Smooth muscle cell (in vitro differentiated cells): ENCODE results near the gene MGST2. TPM values are rescaled to one million over a fixed set of nuclear protein-coding genes. Genes with fewer than 3 reads are reported as not detected.

Experiments
- DNase-seq: peaks from one replicate; lab custom pipeline; 2025; ENCODE audit not compliant: unreplicated experiment; lab: John Stamatoyannopoulos, UW
- H2AFZ ChIP-seq: fragments of 200-600 bp; sonication (generic); 2 replicates; pipeline ENCODE4 v1.6.0; 2016; ENCODE audit warnings: antibody characterized with exemption, low read depth, mild to moderate bottlenecking
- H3F3A ChIP-seq: fragments of 200-600 bp; sonication (generic); 2 replicates; pipeline ENCODE4 v1.6.0; 2017; ENCODE audit warnings: antibody characterized with exemption, low read depth
- H3K27ac ChIP-seq: fragments of 200-600 bp; sonication (generic); 2 replicates; pipeline ENCODE4 v1.5.1; 2016; ENCODE audit warnings: low read depth, mild to moderate bottlenecking
- H3K27me3 ChIP-seq: fragments of 200-600 bp; sonication (generic); 2 replicates; pipeline ENCODE4 v1.6.1; 2016; ENCODE audit warnings: low read depth, mild to moderate bottlenecking
- H3K36me3 ChIP-seq: fragments of 200-600 bp; sonication (generic); 2 replicates; pipeline ENCODE4 v1.5.1; 2016; ENCODE audit warnings: low read depth
- H3K4me1 ChIP-seq: fragments of 200-600 bp; sonication (generic); 2 replicates; pipeline ENCODE4 v1.5.1; 2016; ENCODE audit warnings: low read depth
- H3K4me2 ChIP-seq: fragments of 200-600 bp; sonication (generic); 2 replicates; pipeline ENCODE4 v1.6.0; 2016; ENCODE audit warnings: mild to moderate bottlenecking
- H3K4me3 ChIP-seq: fragments of 200-600 bp; sonication (generic); 2 replicates; pipeline ENCODE4 v1.5.1; 2016; ENCODE audit warnings: mild to moderate bottlenecking
- H3K79me2 ChIP-seq: fragments of 200-600 bp; sonication (generic); 2 replicates; pipeline ENCODE4 v1.6.0; 2016; ENCODE audit warnings: low read depth, mild to moderate bottlenecking
- H3K9ac ChIP-seq: fragments of 200-600 bp; sonication (generic); 2 replicates; pipeline ENCODE4 v1.6.0; 2016; ENCODE audit warnings: low read depth
- H3K9me3 ChIP-seq: fragments of 200-600 bp; sonication (generic); replicated peaks from 2 replicates; pipeline ENCODE4 v1.5.1; 2016; ENCODE audit warnings: low read depth
- H4K20me1 ChIP-seq: fragments of 200-600 bp; sonication (generic); 2 replicates; pipeline ENCODE4 v1.6.0; 2016; ENCODE audit warnings: low read depth
- CTCF ChIP-seq: fragments of 200-600 bp; sonication (generic); IDR thresholded peaks from 2 replicates; pipeline ENCODE4 v1.5.1; 2017; ENCODE audit warnings: borderline replicate concordance, mild to moderate bottlenecking, antibody characterized with exemption; ENCODE audit not compliant: insufficient read depth, poor library complexity, severe bottlenecking
- WGBS: methylation state at CpG from one replicate; pipeline ENCODE4 v1.1.7; 2016; ENCODE audit warnings: low lambda C conversion rate; 5-methylcytosine and 5-hydroxymethylcytosine counted together
- polyA plus RNA-seq: library from polyadenylated mRNA; unstranded; fragments of >200 nt; fragmentation: Nextera tagmentation; extraction: Ambion mirVana; gene quantifications from 2 replicates; pipeline ENCODE4 v1.2.1, GENCODE V29; 2016
- total RNA-seq: library from RNA; depleted of rRNA; stranded (reverse); fragments of >200 nt; gene quantifications from 2 replicates; pipeline ENCODE4 v1.2.3, GENCODE V29; 2014

MGST2 gene
- total and polyA plus RNA-seq, 2 experiments from 2014 or later = 27.8 to 51.1 TPM

- H3K9me3 ChIP-seq = no peaks in the 10 kb centered on the region
- H3K79me2 ChIP-seq = no peaks in the 10 kb centered on the region
- no peak for TF ChIP-seq CTCF
- no peak for DNase-seq
- no peak overlapping the region for H3K27ac ChIP-seq
- H3K27me3 ChIP-seq = no peaks in the 10 kb centered on the region
- no peak overlapping the region for H3K4me2 ChIP-seq
- H2AFZ ChIP-seq = no peak overlapping the region
- no peaks in the 10 kb centered on the region for H3F3A ChIP-seq
- no peaks in the 10 kb centered on the region for H3K4me1 ChIP-seq
- no peak overlapping the region for H3K9ac ChIP-seq
- H4K20me1 ChIP-seq = no peaks in the 10 kb centered on the region
- no peaks in the 10 kb centered on the region for H3K36me3 ChIP-seq
- no peak overlapping the region for H3K4me3 ChIP-seq
These were observed 24.8 kb downstream of the MGST2 start for GRCh38 chr4:139690419-139690818.

GRCh38 chr4:139692309-139693012, 26.8 kb downstream of the MGST2 start:
- Histone ChIP-seq H3K4me1 (no peaks in the 10 kb centered on the region), H3K79me2 (no peaks in the 10 kb centered on the region), H3K27me3 (no peaks in the 10 kb centered on the region), H3K4me3 (no peak overlapping the region), H3K36me3 (peaks cover 6% of the 10 kb centered on the region), H3F3A (no peaks in the 10 kb centered on the region), H3K27ac (no peak overlapping the region), H4K20me1 (no peaks in the 10 kb centered on the region), H3K9me3 (no peaks in the 10 kb centered on the region), H3K4me2 (no peak overlapping the region), H2AFZ (no peak overlapping the region), H3K9ac (no peak overlapping the region)
- DNase-seq = no peak
- no peak for TF ChIP-seq CTCF
- WGBS = 55% methylated on average over 4 of the region's 4 CpGs

GRCh38 chr4:139694522-139695107, 29.0 kb downstream of the MGST2 start:
- DNase-seq = no peak

More at GRCh38 chr4:139694522-139695107, 29.0 kb downstream of the MGST2 start:
- Histone ChIP-seq H3K36me3 (peaks cover 6% of the 10 kb centered on the region), H3K9me3 (no peaks in the 10 kb centered on the region), H3K4me1 (no peaks in the 10 kb centered on the region), H3K27me3 (no peaks in the 10 kb centered on the region), H3K4me2 (no peak overlapping the region), H4K20me1 (no peaks in the 10 kb centered on the region), H3K79me2 (no peaks in the 10 kb centered on the region), H3K4me3 (no peak overlapping the region), H3F3A (no peaks in the 10 kb centered on the region), H3K27ac (no peak overlapping the region), H2AFZ (no peak overlapping the region), H3K9ac (no peak overlapping the region)
- no peak for TF ChIP-seq CTCF
- WGBS = 90% methylated on average over 3 of the region's 3 CpGs
